HG02798 (cell line): Measurements from ENCODE around the gene SMIM41.

Experiments used
- ATAC-seq: cut with Tn5 transposase; IDR thresholded peaks from one replicate; pipeline ENCODE4 v1.9.1; 2021; ENCODE audit warnings: mild to moderate bottlenecking; ENCODE audit not compliant: unreplicated experiment, poor library complexity

SMIM41 gene

GRCh38 chr12:52062167-52063081 is 17.1 kb upstream of the SMIM41 start:
- ATAC-seq = no peak

- no peak for ATAC-seq
These were observed 16.2 kb upstream of the SMIM41 start for GRCh38 chr12:52063082-52063924.

- ATAC-seq = no peak
These were observed 15.4 kb upstream of the SMIM41 start for GRCh38 chr12:52063981-52064649.

- no peak for ATAC-seq
These were observed 13.0 kb upstream of the SMIM41 start for GRCh38 chr12:52066346-52067080.

- ATAC-seq = no peak
These were observed 12.5 kb upstream of the SMIM41 start for GRCh38 chr12:52067081-52067374.

GRCh38 chr12:52069327-52070184 is 9.9 kb upstream of the SMIM41 start, which contains the start of gene ATG101:
Gene ATG101, plus strand, starts transcription at chr12:52069978. Its CDS starts 3,673 bp downstream, at chr12:52073651.
- ATAC-seq = peak; percentile 96

- ATAC-seq = no peak
These were observed 9.1 kb upstream of the SMIM41 start for GRCh38 chr12:52070185-52070925.

GRCh38 chr12:52073531-52074381 is 5.7 kb upstream of the SMIM41 start:
- ATAC-seq = no peak

GRCh38 chr12:52074971-52075724 is 4.4 kb upstream of the SMIM41 start:
- no peak for ATAC-seq

- no peak for ATAC-seq
These were observed 2.7 kb upstream of the SMIM41 start for GRCh38 chr12:52076811-52077210.

- ATAC-seq = no peak
These were observed 1.2 kb upstream of the SMIM41 start for GRCh38 chr12:52078276-52078675.

- no peak for ATAC-seq
These were observed 1.1 kb downstream of the SMIM41 start for GRCh38 chr12:52080403-52081251.

- ATAC-seq = peak; percentile 46
These were observed 1.8 kb downstream of the SMIM41 start for GRCh38 chr12:52081263-52081733.

- no peak for ATAC-seq
These were observed 2.6 kb downstream of the SMIM41 start for GRCh38 chr12:52082026-52082668.

- no peak for ATAC-seq
These were observed 3.1 kb downstream of the SMIM41 start for GRCh38 chr12:52082669-52082987.
